ENCODE results near the gene FGF11. TPM values are rescaled to one million over a fixed set of nuclear protein-coding genes. Genes with fewer than 3 reads are reported as not detected.

Gene FGF11
- total and polyA plus RNA-seq, 2 of the 13 experiments (the other 11 are each of a cell fraction or from before 2014, with no cell fraction given) = 0.20 to 7.6 TPM

DNA sequence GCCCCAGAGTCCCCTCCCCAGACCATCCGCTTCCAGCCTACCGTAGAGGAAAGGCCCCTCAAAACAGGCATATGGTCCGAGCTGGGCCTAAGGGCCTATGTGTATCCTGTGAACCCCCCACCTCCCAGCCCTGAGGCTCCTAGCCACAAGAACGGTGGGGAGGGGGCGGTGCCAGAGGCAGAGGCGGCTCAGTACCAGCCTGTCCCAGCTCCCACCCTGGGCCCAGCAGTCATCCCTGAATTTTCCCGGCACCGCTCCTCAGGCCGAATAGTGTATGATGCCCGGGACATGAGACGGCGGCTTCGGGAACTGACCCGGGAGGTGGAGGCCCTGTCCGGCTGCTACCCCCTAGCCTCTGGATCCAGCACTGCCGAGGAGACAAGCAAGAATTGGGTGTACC, 18.1 kb upstream of the FGF11 start (continued):
- TF ChIP-seq, protein P1, sequence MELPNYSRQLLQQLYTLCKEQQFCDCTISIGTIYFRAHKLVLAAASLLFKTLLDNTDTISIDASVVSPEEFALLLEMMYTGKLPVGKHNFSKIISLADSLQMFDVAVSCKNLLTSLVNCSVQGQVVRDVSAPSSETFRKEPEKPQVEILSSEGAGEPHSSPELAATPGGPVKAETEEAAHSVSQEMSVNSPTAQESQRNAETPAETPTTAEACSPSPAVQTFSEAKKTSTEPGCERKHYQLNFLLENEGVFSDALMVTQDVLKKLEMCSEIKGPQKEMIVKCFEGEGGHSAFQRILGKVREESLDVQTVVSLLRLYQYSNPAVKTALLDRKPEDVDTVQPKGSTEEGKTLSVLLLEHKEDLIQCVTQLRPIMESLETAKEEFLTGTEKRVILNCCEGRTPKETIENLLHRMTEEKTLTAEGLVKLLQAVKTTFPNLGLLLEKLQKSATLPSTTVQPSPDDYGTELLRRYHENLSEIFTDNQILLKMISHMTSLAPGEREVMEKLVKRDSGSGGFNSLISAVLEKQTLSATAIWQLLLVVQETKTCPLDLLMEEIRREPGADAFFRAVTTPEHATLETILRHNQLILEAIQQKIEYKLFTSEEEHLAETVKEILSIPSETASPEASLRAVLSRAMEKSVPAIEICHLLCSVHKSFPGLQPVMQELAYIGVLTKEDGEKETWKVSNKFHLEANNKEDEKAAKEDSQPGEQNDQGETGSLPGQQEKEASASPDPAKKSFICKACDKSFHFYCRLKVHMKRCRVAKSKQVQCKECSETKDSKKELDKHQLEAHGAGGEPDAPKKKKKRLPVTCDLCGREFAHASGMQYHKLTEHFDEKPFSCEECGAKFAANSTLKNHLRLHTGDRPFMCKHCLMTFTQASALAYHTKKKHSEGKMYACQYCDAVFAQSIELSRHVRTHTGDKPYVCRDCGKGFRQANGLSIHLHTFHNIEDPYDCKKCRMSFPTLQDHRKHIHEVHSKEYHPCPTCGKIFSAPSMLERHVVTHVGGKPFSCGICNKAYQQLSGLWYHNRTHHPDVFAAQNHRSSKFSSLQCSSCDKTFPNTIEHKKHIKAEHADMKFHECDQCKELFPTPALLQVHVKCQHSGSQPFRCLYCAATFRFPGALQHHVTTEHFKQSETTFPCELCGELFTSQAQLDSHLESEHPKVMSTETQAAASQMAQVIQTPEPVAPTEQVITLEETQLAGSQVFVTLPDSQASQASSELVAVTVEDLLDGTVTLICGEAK (IDR thresholded peaks at IDR 0.05) = no peak
- TF ChIP-seq, protein P1 (CRISPR knock-in tag; IDR thresholded peaks at IDR 0.05) = no peak
- no peak for TF ChIP-seq ZFX (CRISPR knock-in tag; IDR thresholded peaks at IDR 0.05; ENCODE audit: low read depth)
- TF ChIP-seq ZNF724P (CRISPR knock-in tag; IDR thresholded peaks at IDR 0.05; ENCODE audit: borderline replicate concordance) = no peak
- TF ChIP-seq, protein P2, sequence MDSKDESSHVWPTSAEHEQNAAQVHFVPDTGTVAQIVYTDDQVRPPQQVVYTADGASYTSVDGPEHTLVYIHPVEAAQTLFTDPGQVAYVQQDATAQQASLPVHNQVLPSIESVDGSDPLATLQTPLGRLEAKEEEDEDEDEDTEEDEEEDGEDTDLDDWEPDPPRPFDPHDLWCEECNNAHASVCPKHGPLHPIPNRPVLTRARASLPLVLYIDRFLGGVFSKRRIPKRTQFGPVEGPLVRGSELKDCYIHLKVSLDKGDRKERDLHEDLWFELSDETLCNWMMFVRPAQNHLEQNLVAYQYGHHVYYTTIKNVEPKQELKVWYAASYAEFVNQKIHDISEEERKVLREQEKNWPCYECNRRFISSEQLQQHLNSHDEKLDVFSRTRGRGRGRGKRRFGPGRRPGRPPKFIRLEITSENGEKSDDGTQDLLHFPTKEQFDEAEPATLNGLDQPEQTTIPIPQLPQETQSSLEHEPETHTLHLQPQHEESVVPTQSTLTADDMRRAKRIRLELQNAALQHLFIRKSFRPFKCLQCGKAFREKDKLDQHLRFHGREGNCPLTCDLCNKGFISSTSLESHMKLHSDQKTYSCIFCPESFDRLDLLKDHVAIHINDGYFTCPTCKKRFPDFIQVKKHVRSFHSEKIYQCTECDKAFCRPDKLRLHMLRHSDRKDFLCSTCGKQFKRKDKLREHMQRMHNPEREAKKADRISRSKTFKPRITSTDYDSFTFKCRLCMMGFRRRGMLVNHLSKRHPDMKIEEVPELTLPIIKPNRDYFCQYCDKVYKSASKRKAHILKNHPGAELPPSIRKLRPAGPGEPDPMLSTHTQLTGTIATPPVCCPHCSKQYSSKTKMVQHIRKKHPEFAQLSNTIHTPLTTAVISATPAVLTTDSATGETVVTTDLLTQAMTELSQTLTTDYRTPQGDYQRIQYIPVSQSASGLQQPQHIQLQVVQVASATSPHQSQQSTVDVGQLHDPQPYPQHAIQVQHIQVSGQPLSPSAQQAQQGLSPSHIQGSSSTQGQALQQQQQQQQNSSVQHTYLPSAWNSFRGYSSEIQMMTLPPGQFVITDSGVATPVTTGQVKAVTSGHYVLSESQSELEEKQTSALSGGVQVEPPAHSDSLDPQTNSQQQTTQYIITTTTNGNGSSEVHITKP (CRISPR knock-in tag; IDR thresholded peaks at IDR 0.05; ENCODE audit: low read depth) = no peak
- TF ChIP-seq NR3C1 (CRISPR knock-in tag; IDR thresholded peaks at IDR 0.05) = no peak
- no peak for TF ChIP-seq GMEB2 (CRISPR knock-in tag; IDR thresholded peaks at IDR 0.05; ENCODE audit: low read depth)
- no peak for TF ChIP-seq POGZ (CRISPR knock-in tag; IDR thresholded peaks at IDR 0.05)
- TF ChIP-seq PCBP1 (IDR thresholded peaks at IDR 0.05; ENCODE audit: borderline replicate concordance, low read depth, low read length) = no peak

Measured in HepG2 (cell line).